Body of pancreas (tissue), 4 donors: ENCODE measurements around the gene ERVFRD-1. TPM values are rescaled to one million over a fixed set of nuclear protein-coding genes. Genes with fewer than 3 reads are reported as not detected.

Experiments used
- ATAC-seq: fragments of 150-250 bp; one replicate; pipeline ENCODE4 v1.9.1; 2016
- DNase-seq, 4 donors: peaks; one replicate each; pipeline ENCODE4 v3.0.0-alpha.2; 2019
- H3K27ac ChIP-seq, 4 donors: fragments of 200-600 bp; sonication (generic); 1 replicate in 3 of 4; 2 replicates in 1 of 4; pipeline versions ENCODE4 v1.5.1 to v1.6.1; 2016 to 2019; ENCODE audit warnings: mild to moderate bottlenecking in 1 of 4, mixed read lengths in 1 of 4, moderate library complexity in 1 of 4
- H3K27me3 ChIP-seq, 2 donors: fragments of 200-600 bp; sonication (generic); one replicate each; pipeline ENCODE4 v1.6.0; 2016; ENCODE audit warnings: mild to moderate bottlenecking in 1 of 2
- H3K36me3 ChIP-seq, 2 donors: fragments of 200-600 bp; sonication (generic); replicated peaks in 1 of 2; 2 replicates each; pipeline ENCODE4 v1.5.1; 2016; ENCODE audit warnings: low read depth in 2 of 2; ENCODE audit not compliant: insufficient read depth in 1 of 2
- H3K4me1 ChIP-seq: fragments of 200-600 bp; sonication (generic); one replicate; pipeline ENCODE4 v1.6.0; 2016
- H3K4me3 ChIP-seq, 2 donors: fragments of 200-600 bp; sonication (generic); 1 replicate in 1 of 2; 2 replicates in 1 of 2; pipeline ENCODE4 v1.5.1; 2016 to 2019
- H3K9me3 ChIP-seq, 3 donors: fragments of 200-600 bp; sonication (generic); 1 replicate in 2 of 3; 2 replicates in 1 of 3; pipeline ENCODE4 v1.5.1; 2016
- CTCF ChIP-seq, 7 experiments: fragments of 450-650 bp in 4 of 7; fragments of 200-600 bp in 3 of 7; sonication (generic) in 3 of 7; IDR thresholded peaks; one replicate each; pipeline ENCODE4 v1.5.1; 2016 to 2019; ENCODE audit warnings: antibody characterized with exemption in 7 of 7
- POLR2A ChIP-seq, 3 donors: fragments of 450-650 bp; IDR thresholded peaks; one replicate each; pipeline ENCODE4 v1.6.1; 2016; ENCODE audit warnings: antibody characterized with exemption in 3 of 3, mild to moderate bottlenecking in 2 of 3
- WGBS, 2 donors: methylation state at CpG; one replicate each; pipeline ENCODE4 v1.1.5; 2017; 5-methylcytosine and 5-hydroxymethylcytosine counted together
- intact Hi-C: fragments of 100-400 bp; cut with DNase I; formaldehyde crosslinking; loops from one replicate; pipeline ENCODE4 v1.15.1; 2023
- total RNA-seq, 2 donors: library from RNA; depleted of rRNA; stranded (reverse); fragments of >200 nt; gene quantifications; one replicate each; pipeline ENCODE4 v1.1.0, GENCODE V29; 2016

Gene ERVFRD-1
- total RNA-seq, 2 donors from 2014 or later = not detected

- Histone ChIP-seq H3K36me3 (no peaks in the 10 kb centered on the region), H3K27ac (no peak overlapping the region), H3K9me3 (no peaks in the 10 kb centered on the region), H3K4me1 (no peaks in the 10 kb centered on the region), H3K27me3 (no peaks in the 10 kb centered on the region), H3K4me3 (no peak overlapping the region)
- no peak for TF ChIP-seq CTCF (IDR thresholded peaks at IDR 0.05)
- intact Hi-C loops = no loop called here
- ATAC-seq = no peak
- WGBS, 2 donors = 71 to 72% methylated on average over 2 of the region's 2 CpGs
- no peak for DNase-seq
Measured at GRCh38 chr6:11076540-11076939, 35.0 kb downstream of the ERVFRD-1 start.

- Histone ChIP-seq H3K27me3 (no peaks in the 10 kb centered on the region), H3K4me1 (peaks cover 12% of the 10 kb centered on the region), H3K9me3 (no peaks in the 10 kb centered on the region), H3K4me3 (no peak overlapping the region), H3K27ac (no peak overlapping the region), H3K36me3 (no peaks in the 10 kb centered on the region)
- intact Hi-C loops = loop anchor here (5.0 kb wide), 1 partner anchor 120 kb away; no protein-coding TSS in a partner anchor
- WGBS, 2 donors = 88% methylated on average over 4 of the region's 4 CpGs
- ATAC-seq (no peak), DNase-seq (no peak)
- TF ChIP-seq CTCF (IDR thresholded peaks at IDR 0.05) = no peak
- TF ChIP-seq POLR2A (IDR thresholded peaks at IDR 0.05) = no peak
Measured at GRCh38 chr6:11072101-11072500, 39.4 kb downstream of the ERVFRD-1 start.

DNA sequence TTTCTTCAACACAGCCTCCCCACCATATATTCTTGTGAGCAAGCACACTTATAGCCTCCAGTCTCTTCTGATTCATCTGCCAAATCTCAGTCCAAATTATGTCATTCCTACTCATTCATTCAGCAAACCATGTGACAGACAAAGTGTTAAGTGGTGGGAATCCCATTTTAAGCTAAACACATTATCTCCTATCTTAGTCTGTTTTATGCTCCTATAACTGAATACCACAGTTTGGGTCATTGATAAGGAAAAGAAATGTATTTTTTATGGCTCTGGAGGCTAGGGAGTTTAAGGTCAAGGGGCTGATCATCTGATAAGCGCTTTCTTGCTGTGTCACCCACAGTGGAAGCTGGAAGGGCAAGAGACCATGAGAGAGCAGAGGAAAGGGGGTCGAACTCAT is 41.8 kb downstream of the ERVFRD-1 start:
- peaks cover 16% of the 10 kb centered on the region for H3K4me1 ChIP-seq
- intact Hi-C loops = loop anchor here (5.0 kb wide), 1 partner anchor 117 kb away; no protein-coding TSS in a partner anchor
- DNase-seq = no peak
- H3K27me3 ChIP-seq = no peaks in the 10 kb centered on the region
- 39 to 61% methylated on average over 2 of the region's 2 CpGs for WGBS, 2 donors
- no peak overlapping the region for H3K4me3 ChIP-seq
- H3K9me3 ChIP-seq = no peaks in the 10 kb centered on the region
- TF ChIP-seq CTCF (IDR thresholded peaks at IDR 0.05) = no peak
- no peak for TF ChIP-seq POLR2A (IDR thresholded peaks at IDR 0.05)
- H3K36me3 ChIP-seq = no peaks in the 10 kb centered on the region
- H3K27ac ChIP-seq = no peak overlapping the region
- ATAC-seq = no peak

- Histone ChIP-seq H3K27ac (peak overlapping the region in 2 of 4 donors; percentile 4 to 46), H3K27me3 (no peaks in the 10 kb centered on the region), H3K36me3 (no peaks in the 10 kb centered on the region), H3K4me1 (peaks cover 16% of the 10 kb centered on the region), H3K9me3 (no peaks in the 10 kb centered on the region), H3K4me3 (no peak overlapping the region)
- intact Hi-C loops = no loop called here
- WGBS, 2 donors = 5 to 15% methylated on average over 2 of the region's 2 CpGs
- ATAC-seq = peak; percentile 63
- TF ChIP-seq CTCF (IDR thresholded peaks at IDR 0.05) = no peak
- no peak for TF ChIP-seq POLR2A (IDR thresholded peaks at IDR 0.05)
- DNase-seq = peak; percentile 43 to 59 (median 53)
Measured at GRCh38 chr6:11067348-11067747, 44.2 kb downstream of the ERVFRD-1 start.
